GM12892 (cell line): ENCODE measurements around the gene NR3C2.

Experiments used
- DNase-seq: peaks from one replicate; pipeline ENCODE4 v3.0.0; 2011; ENCODE audit not compliant: insufficient read length
- FAIRE-seq: peaks from 2 replicates; lab custom pipeline; 2011; peaks lifted over from hg19 to GRCh38; lab: Jason Lieb, UNC
- POLR2A ChIP-seq: IDR thresholded peaks from 2 replicates; pipeline ENCODE4 v1.6.1; 2011; ENCODE audit warnings: low read depth, low read length, control low read depth
- POLR2AphosphoS5 ChIP-seq: IDR thresholded peaks from 2 replicates; pipeline ENCODE4 v1.6.1; 2011; ENCODE audit warnings: low read depth, low read length, control low read depth
- TAF1 ChIP-seq: IDR thresholded peaks from 2 replicates; pipeline ENCODE4 v1.6.1; 2011; ENCODE audit warnings: low read depth, mild to moderate bottlenecking, control low read depth, low read length, borderline replicate concordance

The NR3C2 gene

GRCh38 chr4:148068065-148068911 lies 373.9 kb downstream of the NR3C2 start:
- FAIRE-seq = no peak
- no peak for TF ChIP-seq POLR2A
- TF ChIP-seq TAF1 = no peak
- TF ChIP-seq POLR2AphosphoS5 = no peak
- DNase-seq = no peak

GRCh38 chr4:148067301-148067916 lies 374.8 kb downstream of the NR3C2 start:
- DNase-seq (no peak), FAIRE-seq (no peak)
- TF ChIP-seq POLR2AphosphoS5 (no peak), POLR2A (no peak), TAF1 (no peak)

- FAIRE-seq (no peak), DNase-seq (no peak)
- no peak for TF ChIP-seq POLR2A
- no peak for TF ChIP-seq POLR2AphosphoS5
- no peak for TF ChIP-seq TAF1
These were observed 377.1 kb downstream of the NR3C2 start for GRCh38 chr4:148065075-148065474.

- FAIRE-seq (no peak), DNase-seq (no peak)
- TF ChIP-seq POLR2AphosphoS5 (no peak), TAF1 (no peak), POLR2A (no peak)
These were observed 377.8 kb downstream of the NR3C2 start for GRCh38 chr4:148064451-148064850.

GRCh38 chr4:148062301-148062950 lies 379.8 kb downstream of the NR3C2 start:
- TF ChIP-seq TAF1 (no peak), POLR2AphosphoS5 (no peak), POLR2A (no peak)
- FAIRE-seq = no peak
- DNase-seq = no peak

GRCh38 chr4:148061795-148062194 lies 380.4 kb downstream of the NR3C2 start:
- TF ChIP-seq POLR2A (no peak), POLR2AphosphoS5 (no peak), TAF1 (no peak)
- FAIRE-seq (peak; percentile 17), DNase-seq (no peak)

- TF ChIP-seq POLR2A (no peak), TAF1 (no peak), POLR2AphosphoS5 (no peak)
- no peak for FAIRE-seq
- no peak for DNase-seq
These were observed 381.1 kb downstream of the NR3C2 start for GRCh38 chr4:148061141-148061481.

GRCh38 chr4:148060264-148061140 lies 381.7 kb downstream of the NR3C2 start:
- FAIRE-seq = peak; percentile 84
- TF ChIP-seq TAF1 (no peak), POLR2A (no peak), POLR2AphosphoS5 (no peak)
- DNase-seq = no peak

- FAIRE-seq (no peak), DNase-seq (no peak)
These were observed 382.5 kb downstream of the NR3C2 start for GRCh38 chr4:148059617-148060180.

GRCh38 chr4:148057984-148058859 lies 384.0 kb downstream of the NR3C2 start:
- DNase-seq (no peak), FAIRE-seq (peak; percentile 50)
- TF ChIP-seq POLR2AphosphoS5 (no peak), TAF1 (no peak), POLR2A (no peak)

More at GRCh38 chr4:148059617-148060180, 382.5 kb downstream of the NR3C2 start:
- no peak for TF ChIP-seq POLR2AphosphoS5
- TF ChIP-seq POLR2A = no peak
- no peak for TF ChIP-seq TAF1

- FAIRE-seq (no peak), DNase-seq (no peak)
- TF ChIP-seq TAF1 (no peak), POLR2A (no peak), POLR2AphosphoS5 (no peak)
These were observed 384.7 kb downstream of the NR3C2 start for GRCh38 chr4:148057516-148057915.
